Measurements from ENCODE around the gene RFX4. TPM values are rescaled to one million over a fixed set of nuclear protein-coding genes. Genes with fewer than 3 reads are reported as not detected.

RFX4 gene
- total RNA-seq, 1 experiment from 2014 or later: not detected

- no peaks in the 10 kb centered on the region for H3K27me3 ChIP-seq (ENCODE audit: insufficient read depth, low read length)
- intact Hi-C loops (cut with micrococcal nuclease): no loop called here
- no peak overlapping the region for H3K27ac ChIP-seq (ENCODE audit: low read depth, low read length)
- no peaks in the 10 kb centered on the region for H3K79me2 ChIP-seq (ENCODE audit: insufficient read depth, low read length)
- H3K9ac ChIP-seq (ENCODE audit: low read length): no peak overlapping the region
- no peak for ATAC-seq
- ChIA-PET POLR2A (no interaction called here), CTCF (no interaction called here), RAD21 (ENCODE audit: low non-redundant PET in 1 of 2, low total read pairs in 2 of 2, uncharacterized antibody in 2 of 2, unreplicated experiment in 2 of 2) (no interaction called here)
- TF ChIP-seq TCF7L2 (IDR thresholded peaks at IDR 0.05; ENCODE audit: borderline replicate concordance, extremely low read depth, insufficient read depth, insufficient read length): no peak
- TF ChIP-seq EZH2phosphoT487 (IDR thresholded peaks at IDR 0.05; ENCODE audit: borderline replicate concordance): no peak
- TF ChIP-seq FOSL1 (IDR thresholded peaks at IDR 0.05; ENCODE audit: low read depth): no peak
- no peak for TF ChIP-seq JUND (IDR thresholded peaks at IDR 0.05)
- no peak for TF ChIP-seq ELF1 (IDR thresholded peaks at IDR 0.05; ENCODE audit: borderline replicate concordance, low read depth)
- no peak for TF ChIP-seq YY1 (IDR thresholded peaks at IDR 0.05; ENCODE audit: extremely low read depth, insufficient replicate concordance, low read depth, low read length)
- TF ChIP-seq, protein P1, sequence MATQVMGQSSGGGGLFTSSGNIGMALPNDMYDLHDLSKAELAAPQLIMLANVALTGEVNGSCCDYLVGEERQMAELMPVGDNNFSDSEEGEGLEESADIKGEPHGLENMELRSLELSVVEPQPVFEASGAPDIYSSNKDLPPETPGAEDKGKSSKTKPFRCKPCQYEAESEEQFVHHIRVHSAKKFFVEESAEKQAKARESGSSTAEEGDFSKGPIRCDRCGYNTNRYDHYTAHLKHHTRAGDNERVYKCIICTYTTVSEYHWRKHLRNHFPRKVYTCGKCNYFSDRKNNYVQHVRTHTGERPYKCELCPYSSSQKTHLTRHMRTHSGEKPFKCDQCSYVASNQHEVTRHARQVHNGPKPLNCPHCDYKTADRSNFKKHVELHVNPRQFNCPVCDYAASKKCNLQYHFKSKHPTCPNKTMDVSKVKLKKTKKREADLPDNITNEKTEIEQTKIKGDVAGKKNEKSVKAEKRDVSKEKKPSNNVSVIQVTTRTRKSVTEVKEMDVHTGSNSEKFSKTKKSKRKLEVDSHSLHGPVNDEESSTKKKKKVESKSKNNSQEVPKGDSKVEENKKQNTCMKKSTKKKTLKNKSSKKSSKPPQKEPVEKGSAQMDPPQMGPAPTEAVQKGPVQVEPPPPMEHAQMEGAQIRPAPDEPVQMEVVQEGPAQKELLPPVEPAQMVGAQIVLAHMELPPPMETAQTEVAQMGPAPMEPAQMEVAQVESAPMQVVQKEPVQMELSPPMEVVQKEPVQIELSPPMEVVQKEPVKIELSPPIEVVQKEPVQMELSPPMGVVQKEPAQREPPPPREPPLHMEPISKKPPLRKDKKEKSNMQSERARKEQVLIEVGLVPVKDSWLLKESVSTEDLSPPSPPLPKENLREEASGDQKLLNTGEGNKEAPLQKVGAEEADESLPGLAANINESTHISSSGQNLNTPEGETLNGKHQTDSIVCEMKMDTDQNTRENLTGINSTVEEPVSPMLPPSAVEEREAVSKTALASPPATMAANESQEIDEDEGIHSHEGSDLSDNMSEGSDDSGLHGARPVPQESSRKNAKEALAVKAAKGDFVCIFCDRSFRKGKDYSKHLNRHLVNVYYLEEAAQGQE (IDR thresholded peaks at IDR 0.05; ENCODE audit: low read depth): no peak
- TF ChIP-seq RAD21 (IDR thresholded peaks at IDR 0.05; ENCODE audit: low read depth): no peak
- TF ChIP-seq ZNF274 (IDR thresholded peaks at IDR 0.05; ENCODE audit: low read depth, low read length): no peak
- TF ChIP-seq, protein P2, sequence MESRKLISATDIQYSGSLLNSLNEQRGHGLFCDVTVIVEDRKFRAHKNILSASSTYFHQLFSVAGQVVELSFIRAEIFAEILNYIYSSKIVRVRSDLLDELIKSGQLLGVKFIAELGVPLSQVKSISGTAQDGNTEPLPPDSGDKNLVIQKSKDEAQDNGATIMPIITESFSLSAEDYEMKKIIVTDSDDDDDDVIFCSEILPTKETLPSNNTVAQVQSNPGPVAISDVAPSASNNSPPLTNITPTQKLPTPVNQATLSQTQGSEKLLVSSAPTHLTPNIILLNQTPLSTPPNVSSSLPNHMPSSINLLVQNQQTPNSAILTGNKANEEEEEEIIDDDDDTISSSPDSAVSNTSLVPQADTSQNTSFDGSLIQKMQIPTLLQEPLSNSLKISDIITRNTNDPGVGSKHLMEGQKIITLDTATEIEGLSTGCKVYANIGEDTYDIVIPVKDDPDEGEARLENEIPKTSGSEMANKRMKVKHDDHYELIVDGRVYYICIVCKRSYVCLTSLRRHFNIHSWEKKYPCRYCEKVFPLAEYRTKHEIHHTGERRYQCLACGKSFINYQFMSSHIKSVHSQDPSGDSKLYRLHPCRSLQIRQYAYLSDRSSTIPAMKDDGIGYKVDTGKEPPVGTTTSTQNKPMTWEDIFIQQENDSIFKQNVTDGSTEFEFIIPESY (IDR thresholded peaks at IDR 0.05; ENCODE audit: extremely low read depth, insufficient replicate concordance, low read length): no peak
- no peak for TF ChIP-seq SRF (IDR thresholded peaks at IDR 0.05; ENCODE audit: low read depth)
- TF ChIP-seq, protein P3, sequence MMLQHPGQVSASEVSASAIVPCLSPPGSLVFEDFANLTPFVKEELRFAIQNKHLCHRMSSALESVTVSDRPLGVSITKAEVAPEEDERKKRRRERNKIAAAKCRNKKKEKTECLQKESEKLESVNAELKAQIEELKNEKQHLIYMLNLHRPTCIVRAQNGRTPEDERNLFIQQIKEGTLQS (IDR thresholded peaks at IDR 0.05): no peak
- no peak for TF ChIP-seq EGR1 (IDR thresholded peaks at IDR 0.05; ENCODE audit: low read depth)
- BruUV-seq (replicated peaks): no TSS peak
- no peaks in the 10 kb centered on the region for H3K4me1 ChIP-seq (ENCODE audit: control insufficient read depth in 1 of 2, insufficient read depth in 2 of 2, low read length in 2 of 2)
- no peak overlapping the region for H3K4me2 ChIP-seq (ENCODE audit: low read length)
- H3K9me3 ChIP-seq (ENCODE audit: control insufficient read depth in 1 of 2, insufficient read depth in 1 of 2, low read depth in 1 of 2, low read length in 2 of 2): no peaks in the 10 kb centered on the region
- H2AFZ ChIP-seq (ENCODE audit: low read depth, low read length, poor library complexity, severe bottlenecking): no peak overlapping the region
- DNase-seq (ENCODE audit: low read depth, low spot score): no peak
- no peaks in the 10 kb centered on the region for H4K20me1 ChIP-seq (ENCODE audit: insufficient read depth)
- H3K4me3 ChIP-seq (replicated peaks in 1 of 2; ENCODE audit: low read depth in 1 of 2, low read length in 2 of 2): no peak overlapping the region
- no peaks in the 10 kb centered on the region for H3K9me2 ChIP-seq (ENCODE audit: insufficient read depth)
- H3K36me3 ChIP-seq (ENCODE audit: control insufficient read depth in 1 of 2, insufficient read depth in 2 of 2, low read length in 2 of 2): no peaks in the 10 kb centered on the region
Observed at GRCh38 chr12:106767206-106767605, 184.4 kb downstream of the RFX4 start.

All from HCT116 (cell line).